D341Med (cell line): ENCODE measurements around the gene NIN.

Source experiments
- DNase-seq: peaks from one replicate; pipeline ENCODE4 v3.0.0; 2012; ENCODE audit warnings: low spot score

NIN gene

GRCh38 chr14:50762001-50762930, 68.7 kb downstream of the NIN start:
- DNase-seq = no peak

DNA sequence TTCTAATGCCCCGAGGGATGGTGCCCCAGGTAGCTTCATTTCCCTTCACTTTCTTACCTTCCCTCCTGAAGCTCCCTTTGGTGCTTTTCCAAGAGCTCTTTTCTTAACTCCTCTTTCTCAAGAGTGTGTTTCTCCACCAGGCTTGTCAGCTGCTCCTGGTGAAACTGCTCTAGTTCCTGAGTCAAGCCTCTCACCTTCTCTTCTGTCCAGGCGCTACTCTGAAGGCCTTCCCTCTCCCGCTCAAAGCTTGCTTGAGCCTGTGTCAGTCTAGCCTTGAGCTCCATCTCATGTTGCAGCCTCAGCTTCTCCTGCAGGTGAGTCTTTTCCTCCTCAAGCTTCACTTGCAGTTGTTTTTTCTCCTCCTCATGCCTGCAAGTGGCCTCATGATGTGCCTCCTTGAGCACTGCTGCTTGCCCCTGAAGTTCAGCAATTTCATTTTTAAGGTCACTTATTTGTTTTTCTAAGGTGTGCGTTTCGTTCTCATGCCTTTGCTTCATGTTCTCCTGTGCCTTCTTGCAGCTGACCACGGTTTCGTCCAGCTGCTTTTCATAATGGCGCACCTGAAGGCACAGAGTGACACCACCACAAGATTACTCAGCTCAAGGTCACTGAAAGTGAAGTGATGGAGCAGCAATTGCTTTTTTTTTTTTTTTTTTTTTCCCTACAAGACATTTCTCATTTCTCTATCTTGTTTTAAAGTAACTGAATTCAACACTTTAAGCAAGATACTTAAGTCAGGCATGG, 71.0 kb downstream of the NIN start:
- no peak for DNase-seq

- DNase-seq = no peak
Measured at GRCh38 chr14:50758945-50759344, 72.0 kb downstream of the NIN start.

DNA sequence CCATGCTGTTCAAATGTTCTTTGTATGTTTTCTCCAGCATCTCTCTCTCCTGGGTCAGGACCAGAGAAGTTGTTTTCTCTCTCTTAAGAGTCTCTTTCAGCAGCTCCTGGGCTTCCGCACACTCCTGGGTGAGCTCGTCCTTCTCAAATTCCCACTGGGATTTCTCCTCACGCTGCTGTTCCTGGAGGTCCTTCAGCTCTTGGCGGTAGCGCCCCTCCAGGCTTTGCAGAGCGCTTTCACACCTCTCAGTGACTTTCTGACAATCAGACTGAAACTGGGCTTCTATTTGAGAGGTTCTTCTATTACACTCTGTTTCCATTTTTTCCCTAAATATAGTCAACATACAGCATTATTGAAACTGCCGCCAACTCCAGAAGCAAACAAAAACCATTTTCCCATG, 72.7 kb downstream of the NIN start:
- DNase-seq = no peak

DNA sequence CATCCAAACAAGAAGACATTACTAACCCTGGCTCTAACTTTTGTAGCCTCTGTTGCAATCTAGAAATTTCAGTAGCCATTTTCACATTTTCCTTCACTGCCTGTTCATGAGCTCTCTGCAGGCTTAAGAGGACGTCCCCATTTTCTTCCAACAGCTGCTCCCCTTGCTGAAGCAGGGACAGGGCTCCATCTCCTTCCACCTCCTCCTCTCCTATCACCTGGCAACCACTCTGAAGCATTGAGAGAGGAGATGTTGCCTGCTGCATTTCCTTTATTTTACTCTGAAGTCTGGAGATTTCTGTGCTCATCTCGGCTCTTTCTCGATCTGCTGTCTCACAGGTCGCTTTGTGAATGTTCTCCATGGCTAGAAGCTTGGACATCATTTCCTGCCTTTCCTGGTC, 73.3 kb downstream of the NIN start:
- no peak for DNase-seq

- DNase-seq = no peak
Measured at GRCh38 chr14:50756300-50756699, 74.7 kb downstream of the NIN start.

- no peak for DNase-seq
Measured at GRCh38 chr14:50750323-50750722, 80.6 kb downstream of the NIN start.

- DNase-seq = no peak
Measured at GRCh38 chr14:50745401-50746058, 85.4 kb downstream of the NIN start.

DNA sequence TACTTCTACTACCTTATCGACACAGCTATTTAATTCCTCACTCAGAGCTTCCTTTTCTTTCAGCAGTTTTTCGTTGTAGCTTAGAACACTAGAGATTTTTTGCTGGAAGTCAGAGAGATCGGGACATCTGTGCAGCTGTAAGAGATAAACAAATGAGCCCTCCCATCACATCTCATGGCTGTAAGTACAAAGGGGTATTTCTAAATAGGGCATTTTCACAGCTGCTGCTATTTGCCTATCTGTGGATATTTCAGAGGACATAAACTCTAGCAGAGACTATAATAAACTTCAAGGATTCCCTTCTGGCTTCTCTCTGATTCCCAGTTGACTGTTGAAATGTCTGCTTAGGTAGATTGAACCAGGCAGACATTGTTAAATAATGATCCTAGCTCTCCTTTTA, 86.7 kb downstream of the NIN start:
- no peak for DNase-seq

DNA sequence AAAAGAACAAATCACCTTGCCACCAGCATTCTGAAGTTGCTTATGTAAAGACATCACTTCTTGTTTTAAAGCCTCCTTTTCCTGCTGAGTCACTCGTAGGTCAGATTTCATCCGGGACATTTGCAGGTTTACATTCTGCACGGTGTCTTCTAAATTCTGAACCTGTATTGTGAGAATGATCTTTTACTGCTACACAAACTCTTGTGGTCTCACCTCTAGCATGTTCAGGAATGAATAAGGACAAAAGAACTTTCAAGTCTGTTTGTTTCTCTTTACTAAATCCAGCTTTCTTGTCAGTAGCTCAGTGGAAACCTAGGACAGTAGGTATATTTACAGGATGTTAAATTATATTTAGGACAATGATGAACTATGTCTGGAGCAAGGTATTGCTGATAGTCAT, 89.4 kb downstream of the NIN start:
- DNase-seq = no peak

GRCh38 chr14:50740856-50741255, 90.1 kb downstream of the NIN start:
- DNase-seq = no peak

DNA sequence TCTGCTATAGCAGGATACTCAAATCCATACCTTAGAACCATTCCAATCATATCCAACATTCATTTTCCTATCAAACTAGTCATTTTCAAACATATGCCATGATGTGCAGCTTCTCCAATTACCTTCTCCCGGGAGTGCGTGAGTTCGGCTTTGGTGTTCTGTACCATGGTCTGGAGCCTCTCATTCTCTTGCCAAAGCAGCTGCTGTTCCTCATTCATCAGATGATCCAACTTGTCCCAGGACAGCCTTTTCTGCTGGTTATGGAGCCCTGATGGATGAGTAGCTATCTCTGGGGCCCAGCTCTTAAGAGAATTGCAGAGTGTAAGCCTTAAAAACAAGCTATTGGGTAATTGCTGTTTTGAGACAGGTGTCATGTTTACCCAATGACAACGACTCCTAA, 91.8 kb downstream of the NIN start:
- DNase-seq = no peak

- no peak for DNase-seq
Measured at GRCh38 chr14:50736932-50737419, 94.0 kb downstream of the NIN start.

DNA sequence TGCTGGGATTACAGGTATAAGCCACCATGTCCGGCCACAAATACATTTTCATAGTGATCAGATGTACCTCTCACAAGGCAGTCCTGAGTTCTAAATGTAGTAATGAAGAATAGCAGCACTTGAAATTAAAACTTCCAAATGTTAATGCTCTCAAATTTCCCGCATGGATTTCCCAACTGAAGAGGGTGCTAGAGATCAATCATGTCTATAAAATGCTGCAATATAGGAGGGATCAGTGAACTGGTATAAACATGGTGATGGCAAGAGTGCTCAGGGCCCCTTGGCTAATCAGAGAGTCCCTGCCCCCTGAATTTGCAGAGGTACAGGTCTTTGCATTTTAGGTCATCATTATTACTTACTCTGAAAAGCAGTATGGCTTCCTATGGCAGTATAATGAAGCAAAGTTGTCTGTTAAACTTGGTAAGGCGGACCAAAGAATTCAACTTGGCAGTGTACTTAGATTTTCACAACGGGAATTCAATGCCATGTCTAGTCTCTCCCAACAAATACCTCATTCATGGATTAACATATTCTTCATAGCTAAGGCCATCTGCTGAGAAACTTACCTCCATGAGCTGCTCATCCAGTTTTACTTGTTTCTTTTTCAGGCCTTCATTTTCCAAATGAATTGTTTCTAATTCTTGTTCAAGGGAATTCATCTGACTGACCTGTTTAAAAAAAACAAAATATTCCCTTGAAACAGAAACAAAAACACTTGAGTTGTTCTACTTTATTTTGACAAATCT, 95.8 kb downstream of the NIN start:
- no peak for DNase-seq

DNA sequence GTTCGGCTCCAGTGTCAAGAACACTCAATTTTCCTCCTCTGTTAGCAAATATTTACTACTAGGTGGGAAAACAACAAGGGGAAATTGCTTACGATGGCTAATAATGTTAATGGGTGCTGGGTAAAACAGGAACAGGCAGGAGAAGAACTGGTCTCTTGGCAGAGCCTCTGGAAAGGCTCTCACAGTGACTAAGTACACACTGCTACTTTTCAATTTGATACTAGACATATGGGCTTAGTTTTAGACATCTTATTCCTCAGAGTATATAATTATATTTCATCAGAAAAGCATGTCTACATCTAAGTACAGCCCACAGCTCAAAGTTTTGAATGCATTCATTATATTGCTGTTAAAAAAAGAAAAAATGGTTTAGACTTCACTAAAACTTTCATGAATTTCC, 97.5 kb downstream of the NIN start:
- no peak for DNase-seq

GRCh38 chr14:50728836-50729235, 102.1 kb downstream of the NIN start:
- no peak for DNase-seq

- no peak for DNase-seq
Measured at GRCh38 chr14:50726372-50727107, 104.4 kb downstream of the NIN start.

GRCh38 chr14:50725761-50726160, 105.2 kb downstream of the NIN start:
- DNase-seq = no peak

GRCh38 chr14:50719911-50720759, 110.8 kb downstream of the NIN start:
- no peak for DNase-seq

GRCh38 chr14:50718949-50719348, 112.0 kb downstream of the NIN start:
- DNase-seq = no peak
